RWPE2 (cell line): Measurements from ENCODE around the gene BRAT1.
A peak's percentile ranks its signal among the peaks of the same experiment; 100 is the strongest.
"Not testable (repeated sequence)": the region's sequence is repeated elsewhere in the genome, so short reads cannot be mapped to it uniquely, and the experiment has no call there.

Experiments used
- ATAC-seq: fragments of 200-7000 bp; cut with Tn5 transposase; 3 replicates; pipeline ENCODE4 v1.9.1; 2021; ENCODE audit warnings: low read depth
- DNase-seq: peaks from one replicate; pipeline ENCODE4 v3.0.0-alpha.2; 2020; ENCODE audit warnings: low spot score
- H3K27ac ChIP-seq: fragments of 450-650 bp; 2 replicates; pipeline ENCODE4 v1.5.1; 2017; ENCODE audit warnings: mild to moderate bottlenecking; ENCODE audit not compliant: poor library complexity, severe bottlenecking
- H3K27me3 ChIP-seq: fragments of 250-450 bp; sonication (Bioruptor Pico); 2 replicates; pipeline ENCODE4 v1.5.1; 2021; ENCODE audit warnings: mild to moderate bottlenecking, moderate library complexity; ENCODE audit not compliant: insufficient read depth, poor library complexity, severe bottlenecking
- H3K36me3 ChIP-seq: fragments of 250-450 bp; sonication (Bioruptor Pico); 2 replicates; pipeline ENCODE4 v1.5.1; 2020; ENCODE audit warnings: low read depth, mild to moderate bottlenecking, moderate library complexity
- H3K4me1 ChIP-seq: fragments of 250-450 bp; sonication (Bioruptor Pico); 2 replicates; pipeline ENCODE4 v1.5.1; 2021; ENCODE audit warnings: mild to moderate bottlenecking, moderate library complexity; ENCODE audit not compliant: insufficient read depth, poor library complexity, severe bottlenecking
- H3K4me3 ChIP-seq: fragments of 250-450 bp; sonication (Bioruptor Pico); 2 replicates; pipeline ENCODE4 v1.5.1; 2021; ENCODE audit warnings: mild to moderate bottlenecking, moderate library complexity; ENCODE audit not compliant: severe bottlenecking
- H3K9me3 ChIP-seq: fragments of 250-450 bp; sonication (Bioruptor Pico); 2 replicates; pipeline ENCODE4 v1.5.1; 2021; ENCODE audit warnings: mild to moderate bottlenecking, moderate library complexity; ENCODE audit not compliant: severe bottlenecking
- TF ChIP-seq, protein P1 (sequence below): fragments of 450-650 bp; IDR thresholded peaks from one replicate; pipeline ENCODE4 v1.5.1; 2017; ENCODE audit warnings: mild to moderate bottlenecking, moderate library complexity; ENCODE audit not compliant: poor library complexity, severe bottlenecking

The BRAT1 gene

GRCh38 chr7:2531796-2532110 lies 23.6 kb downstream of the BRAT1 start:
- peak; percentile 46 for DNase-seq
- H3K4me1 ChIP-seq, result peaks cover 39% of the 10 kb centered on the region
- not testable (repeated sequence) for H3K27me3 ChIP-seq, ATAC-seq, H3K36me3 ChIP-seq, H3K4me3 ChIP-seq, H3K9me3 ChIP-seq, H3K27ac ChIP-seq

- not testable (repeated sequence) for H3K4me3 ChIP-seq
- peak; percentile 29 for DNase-seq
- H3K27ac ChIP-seq, result peak overlapping the region; percentile 65
Observed at GRCh38 chr7:2530994-2531795, 24.1 kb downstream of the BRAT1 start.

GRCh38 chr7:2530071-2530987 lies 25.0 kb downstream of the BRAT1 start:
- peaks cover 39% of the 10 kb centered on the region for H3K4me1 ChIP-seq
- DNase-seq (peak; percentile 48), ATAC-seq (no peak)
- H3K27ac ChIP-seq, result peak overlapping the region; percentile 65
- no peak overlapping the region for H3K4me3 ChIP-seq
- no peaks in the 10 kb centered on the region for H3K27me3 ChIP-seq
- TF ChIP-seq, protein P1, sequence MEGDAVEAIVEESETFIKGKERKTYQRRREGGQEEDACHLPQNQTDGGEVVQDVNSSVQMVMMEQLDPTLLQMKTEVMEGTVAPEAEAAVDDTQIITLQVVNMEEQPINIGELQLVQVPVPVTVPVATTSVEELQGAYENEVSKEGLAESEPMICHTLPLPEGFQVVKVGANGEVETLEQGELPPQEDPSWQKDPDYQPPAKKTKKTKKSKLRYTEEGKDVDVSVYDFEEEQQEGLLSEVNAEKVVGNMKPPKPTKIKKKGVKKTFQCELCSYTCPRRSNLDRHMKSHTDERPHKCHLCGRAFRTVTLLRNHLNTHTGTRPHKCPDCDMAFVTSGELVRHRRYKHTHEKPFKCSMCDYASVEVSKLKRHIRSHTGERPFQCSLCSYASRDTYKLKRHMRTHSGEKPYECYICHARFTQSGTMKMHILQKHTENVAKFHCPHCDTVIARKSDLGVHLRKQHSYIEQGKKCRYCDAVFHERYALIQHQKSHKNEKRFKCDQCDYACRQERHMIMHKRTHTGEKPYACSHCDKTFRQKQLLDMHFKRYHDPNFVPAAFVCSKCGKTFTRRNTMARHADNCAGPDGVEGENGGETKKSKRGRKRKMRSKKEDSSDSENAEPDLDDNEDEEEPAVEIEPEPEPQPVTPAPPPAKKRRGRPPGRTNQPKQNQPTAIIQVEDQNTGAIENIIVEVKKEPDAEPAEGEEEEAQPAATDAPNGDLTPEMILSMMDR, result no peak
- no peaks in the 10 kb centered on the region for H3K9me3 ChIP-seq
- H3K36me3 ChIP-seq, result no peaks in the 10 kb centered on the region

More at GRCh38 chr7:2530994-2531795, 24.1 kb downstream of the BRAT1 start:
- H3K9me3 ChIP-seq, H3K27me3 ChIP-seq, H3K36me3 ChIP-seq: not testable (repeated sequence)
- H3K4me1 ChIP-seq, result peaks cover 39% of the 10 kb centered on the region
- 0 out of 3 replicates have a peak, but pooled peaks have one; percentile 2 for ATAC-seq

DNA sequence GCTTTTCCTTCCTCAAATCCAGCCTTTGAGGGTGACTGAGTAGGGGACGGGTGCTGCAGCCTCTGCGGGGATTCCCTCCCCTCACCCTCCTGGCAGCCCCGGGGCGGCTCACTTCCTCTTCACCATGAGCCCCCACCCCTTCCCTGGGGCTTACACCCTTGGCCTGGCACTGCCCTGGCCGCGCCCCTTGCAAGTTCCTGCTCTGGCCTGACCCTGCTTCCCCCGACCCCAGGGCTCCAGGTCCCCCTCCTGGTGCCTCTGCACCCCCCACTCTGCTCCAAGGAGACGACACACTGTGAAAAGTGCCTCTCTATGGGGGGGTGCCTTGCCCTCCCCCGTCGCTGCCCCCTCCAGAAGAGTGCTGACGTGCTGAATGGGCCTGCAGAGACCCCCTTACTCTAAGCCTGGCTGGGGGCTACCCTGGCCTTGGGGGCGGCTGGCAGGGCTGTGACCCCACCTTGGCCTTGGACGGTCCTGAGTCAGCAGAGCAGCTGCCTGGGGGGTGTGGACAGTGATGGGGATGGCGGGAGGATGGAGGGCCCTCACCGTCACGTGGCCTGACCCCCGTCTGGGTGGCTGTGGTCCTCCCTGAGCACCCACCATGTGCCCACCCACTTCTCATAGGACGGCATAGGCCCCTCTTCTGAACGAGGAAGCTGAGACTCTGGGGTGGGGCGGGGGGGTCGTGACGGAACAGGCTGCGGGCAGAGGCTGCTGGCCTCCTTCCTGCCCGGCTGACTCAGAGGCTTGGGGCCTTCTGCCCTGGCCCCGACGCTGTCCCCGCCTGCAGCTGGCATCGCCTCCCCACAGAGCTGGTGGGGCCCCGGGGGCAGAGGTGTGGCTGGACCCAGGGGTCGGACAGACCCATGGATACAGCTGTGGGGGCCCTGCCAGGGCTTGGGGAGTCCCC lies 25.9 kb downstream of the BRAT1 start:
- peak; percentile 71 for DNase-seq
- Histone ChIP-seq H3K9me3 (no peaks in the 10 kb centered on the region), H3K4me3 (no peak overlapping the region), H3K27me3 (no peaks in the 10 kb centered on the region), H3K36me3 (no peaks in the 10 kb centered on the region), H3K4me1 (peaks cover 41% of the 10 kb centered on the region), H3K27ac (peak overlapping the region; percentile 65)
- peak; percentile 54 for ATAC-seq
- TF ChIP-seq, protein P1, result no peak

DNA sequence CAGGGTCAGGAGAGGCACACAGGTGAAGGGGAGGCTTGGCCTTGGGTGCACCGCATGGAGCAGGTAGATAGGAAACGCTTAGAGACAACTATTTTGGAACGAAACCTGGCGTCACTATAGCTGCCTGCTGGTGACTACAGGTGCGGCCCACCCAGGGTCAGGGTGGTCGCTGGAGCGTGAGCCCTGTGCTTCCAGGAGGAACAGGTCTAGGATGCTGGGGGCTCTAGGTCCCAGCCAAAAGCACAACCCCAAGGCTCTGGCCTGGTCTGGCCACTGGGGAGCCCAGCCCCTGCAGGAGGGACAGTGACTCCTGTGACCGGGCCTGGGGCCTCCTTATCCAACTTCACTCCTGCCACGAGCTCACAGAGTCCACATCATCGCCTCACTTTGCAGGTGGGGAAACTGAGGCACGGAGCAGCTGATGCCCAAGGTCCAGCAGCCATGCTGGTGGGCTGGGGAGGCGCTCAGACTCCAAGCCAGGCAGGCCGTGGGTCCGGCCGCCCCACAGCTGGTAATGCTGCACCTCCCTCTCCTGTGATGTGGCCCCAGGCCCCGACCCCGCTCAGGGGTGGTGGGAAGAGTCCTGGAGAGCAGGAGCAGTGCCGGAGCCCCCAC lies 26.7 kb downstream of the BRAT1 start:
- no peaks in the 10 kb centered on the region for H3K9me3 ChIP-seq
- DNase-seq (peak; percentile 55), ATAC-seq (no peak)
- peak overlapping the region; percentile 65 for H3K27ac ChIP-seq
- H3K36me3 ChIP-seq, result no peaks in the 10 kb centered on the region
- H3K4me1 ChIP-seq, result peaks cover 50% of the 10 kb centered on the region
- H3K4me3 ChIP-seq, result no peak overlapping the region
- no peaks in the 10 kb centered on the region for H3K27me3 ChIP-seq
- TF ChIP-seq, protein P1, result no peak
